NAMALWA (cell line): ENCODE data around the gene IGLL5.
A peak's percentile ranks its signal among the peaks of the same experiment; 100 is the strongest.

Source experiments
- DNase-seq: peaks from one replicate; pipeline ENCODE4 v3.0.0-alpha.2; 2015; ENCODE audit warnings: low spot score

The IGLL5 gene

DNA sequence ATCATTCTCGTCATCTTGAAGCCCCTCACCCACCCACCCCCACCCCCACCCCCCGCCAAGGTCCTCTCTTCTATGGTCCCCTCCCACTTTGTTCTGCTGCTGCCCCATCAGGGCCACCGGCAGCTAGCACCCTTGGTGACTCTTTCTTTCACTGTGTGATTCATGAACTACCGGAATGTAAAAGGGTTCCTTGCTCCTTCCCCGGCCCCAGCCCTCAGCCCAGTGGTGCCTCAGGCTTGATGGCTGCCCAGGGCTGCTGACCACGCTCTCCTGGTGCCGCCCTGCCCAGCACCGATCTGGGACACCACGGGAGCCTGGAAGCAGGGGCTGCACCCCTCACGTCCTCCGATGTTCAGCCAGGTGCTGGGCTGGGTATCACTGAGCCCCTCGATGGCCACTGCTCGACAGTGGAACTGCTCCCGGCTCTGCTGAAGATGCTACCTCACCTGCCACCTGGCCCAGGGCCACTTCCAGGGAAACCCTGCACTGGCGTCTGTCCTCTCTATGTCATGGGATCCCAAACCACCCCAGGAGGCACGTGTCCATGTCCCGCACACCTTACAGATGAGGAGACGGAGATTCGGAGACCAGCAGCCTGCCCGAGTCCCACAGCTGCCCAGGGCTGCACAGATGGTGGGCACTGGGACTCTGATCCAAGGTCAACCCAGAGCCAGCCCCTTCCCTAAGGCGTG is 39.7 kb downstream of the IGLL5 start:
- no peak for DNase-seq

DNA sequence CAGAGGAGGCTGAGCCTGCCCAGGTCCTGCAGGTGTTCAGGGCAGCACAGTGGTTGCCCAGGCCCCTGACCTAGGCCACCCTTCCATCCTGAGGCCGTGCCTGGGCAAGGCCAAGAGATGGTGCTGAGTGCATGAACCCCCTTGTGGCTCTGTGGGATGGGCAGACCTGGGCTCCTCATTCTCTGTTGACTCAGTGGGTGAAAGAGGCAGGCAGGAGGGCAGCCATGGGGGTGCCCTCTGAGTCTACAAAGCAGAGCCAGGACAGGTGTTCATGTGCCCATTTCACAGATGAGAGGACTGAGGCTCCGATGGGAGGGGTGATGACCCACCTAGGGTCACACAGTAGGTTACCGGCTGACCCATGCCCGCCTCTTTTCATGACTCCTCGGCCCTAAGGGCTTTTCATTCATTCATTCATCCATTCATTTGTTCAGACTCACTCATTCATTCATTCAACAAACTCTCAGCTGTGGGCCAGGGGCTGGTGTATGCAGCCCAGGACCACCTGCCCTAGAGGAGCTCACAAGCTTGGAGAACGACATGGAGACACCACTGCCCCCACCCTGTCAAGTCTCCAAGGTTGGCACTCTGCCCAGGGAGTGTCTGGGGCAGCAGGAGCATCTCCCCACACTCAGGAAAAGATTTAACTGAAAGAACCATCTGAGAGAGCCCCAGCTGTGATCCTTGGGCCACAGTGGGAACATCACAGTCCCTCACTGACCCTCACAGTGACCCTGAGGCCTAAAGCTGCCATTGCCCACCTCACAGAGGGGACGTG is 40.5 kb downstream of the IGLL5 start:
- no peak for DNase-seq

DNA sequence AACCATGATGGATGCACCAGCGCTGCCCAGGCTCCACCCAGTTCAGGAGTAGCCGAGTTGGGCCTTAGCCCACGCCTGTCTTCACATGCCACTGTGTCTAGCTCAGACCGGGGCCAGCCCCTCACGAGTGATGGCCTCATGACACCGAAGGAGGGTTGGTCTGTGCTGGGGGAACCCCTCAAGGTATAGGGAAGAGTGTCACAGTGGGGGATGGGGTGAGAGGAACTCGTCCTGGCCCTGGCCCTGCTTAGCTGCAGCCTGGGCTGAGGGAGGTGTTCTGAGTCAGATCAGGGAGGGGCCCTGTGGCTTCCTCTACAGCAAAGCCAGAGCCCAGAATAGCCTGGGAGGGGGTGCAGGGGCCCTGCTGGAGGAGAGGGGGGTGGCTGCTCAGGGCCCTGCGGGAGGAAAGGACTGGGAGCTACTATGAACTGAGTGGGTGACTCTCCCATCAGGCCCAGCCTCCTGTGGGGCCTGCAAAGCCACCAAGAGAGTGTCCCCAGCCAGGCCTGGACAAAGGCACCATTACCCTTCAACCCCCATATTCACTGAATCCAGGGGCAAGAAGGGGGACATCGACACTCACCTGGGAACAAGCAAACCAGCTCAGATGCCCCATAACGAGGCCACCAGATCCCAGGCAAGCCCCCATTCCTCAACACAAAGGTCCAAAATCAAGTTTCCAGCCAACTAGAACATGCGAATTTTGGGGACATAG is 41.2 kb downstream of the IGLL5 start:
- peak; percentile 90 for DNase-seq

DNA sequence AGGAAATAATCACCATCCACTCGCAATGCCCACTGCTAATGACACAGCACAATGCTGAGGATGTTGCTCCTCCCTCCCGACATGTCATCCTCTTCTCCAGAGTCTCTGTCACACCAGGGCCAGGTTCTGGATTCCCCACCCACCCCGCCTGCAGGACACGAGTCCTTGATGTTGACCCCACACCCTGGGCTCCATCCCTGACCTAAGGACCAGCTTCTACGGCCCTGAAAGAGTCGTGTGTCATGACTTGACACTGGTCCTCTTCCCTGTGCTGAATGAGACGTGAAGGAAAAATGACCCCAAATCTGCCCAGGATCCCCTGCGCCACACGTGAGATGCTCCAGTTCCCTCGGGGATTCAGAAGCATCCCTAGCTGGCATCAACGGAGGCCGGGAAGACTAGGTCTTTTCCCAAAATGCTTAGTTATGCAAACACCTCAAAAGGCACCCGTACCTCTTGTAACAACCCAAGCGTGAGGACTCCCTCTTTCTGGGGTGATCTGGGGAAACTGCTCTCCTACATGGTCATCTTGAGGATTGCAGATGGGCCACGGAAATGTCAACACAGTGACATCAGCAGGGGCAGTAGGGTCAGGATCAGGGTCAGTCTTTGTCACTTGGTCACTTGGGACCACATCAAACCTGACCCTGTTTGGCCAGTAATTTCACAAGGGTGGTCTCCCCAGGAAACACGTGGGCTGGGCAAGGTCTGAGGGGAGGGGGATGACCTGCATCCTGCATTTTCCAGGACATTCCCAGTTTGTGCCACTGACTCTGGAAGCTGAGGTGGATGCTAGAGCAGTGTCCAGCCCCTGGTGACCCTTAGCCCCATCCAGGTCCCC is 42.0 kb downstream of the IGLL5 start:
- peak; percentile 58 for DNase-seq

DNA sequence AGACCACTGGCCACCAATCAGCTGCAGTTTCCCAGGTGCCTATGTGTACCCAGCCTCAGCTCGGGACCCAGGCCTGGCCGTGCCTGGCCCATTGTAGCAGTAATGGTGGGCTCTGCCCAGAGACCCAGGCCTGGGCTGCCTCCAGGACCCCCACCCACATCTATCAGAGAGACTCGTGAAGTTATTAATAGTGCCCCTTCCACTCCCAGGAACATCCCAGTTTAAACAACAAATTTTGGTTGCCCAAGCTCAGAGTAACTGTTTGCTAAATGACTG is 42.5 kb downstream of the IGLL5 start:
- DNase-seq = no peak

DNA sequence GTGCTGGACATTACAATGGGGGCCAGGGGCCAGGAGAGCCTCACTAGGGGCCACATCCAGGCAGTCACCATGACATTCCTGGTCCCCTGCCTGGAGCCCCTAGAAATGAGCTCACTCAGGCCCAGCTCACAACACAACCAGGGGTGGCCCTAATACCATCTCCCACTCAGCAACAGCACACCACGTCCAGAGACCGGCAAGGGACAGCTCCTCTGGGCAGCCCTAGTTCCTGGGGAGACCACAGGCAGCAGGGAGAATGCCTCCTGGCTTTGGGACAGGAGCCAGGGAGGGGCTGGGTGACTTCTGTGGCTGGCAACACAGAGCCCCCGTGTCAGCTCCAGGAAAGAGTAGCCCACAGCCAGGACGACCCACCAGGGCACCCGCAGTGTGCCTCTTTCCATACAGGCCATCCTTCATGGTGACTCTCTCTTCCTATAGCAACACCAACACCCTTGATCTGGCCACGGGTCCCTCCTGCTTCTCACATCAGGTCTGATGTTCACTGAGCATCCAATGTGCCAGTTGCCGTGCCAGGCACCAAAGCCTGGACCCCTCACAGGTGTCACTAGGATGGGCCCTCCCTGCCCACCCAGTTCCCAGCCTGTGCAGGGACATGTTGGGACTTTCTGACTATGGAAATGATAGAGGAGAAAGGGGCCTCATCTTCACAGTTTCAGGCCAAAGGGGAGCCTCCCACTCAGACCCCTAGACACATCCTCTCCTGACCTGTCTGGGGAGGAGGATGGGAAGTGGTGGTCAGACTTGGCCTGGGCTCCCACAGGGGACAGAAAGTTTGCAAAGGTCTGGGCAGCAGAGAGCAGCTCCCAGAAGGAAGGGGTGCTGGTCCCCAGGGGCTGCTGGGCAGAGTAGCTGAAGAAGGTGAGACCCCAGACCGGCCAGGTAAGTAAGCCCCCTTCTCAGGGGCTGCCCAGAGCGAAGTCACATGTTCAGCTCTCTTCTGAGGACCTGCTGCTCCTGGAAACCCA is 43.2 kb downstream of the IGLL5 start:
- peak; percentile 49 for DNase-seq

DNA sequence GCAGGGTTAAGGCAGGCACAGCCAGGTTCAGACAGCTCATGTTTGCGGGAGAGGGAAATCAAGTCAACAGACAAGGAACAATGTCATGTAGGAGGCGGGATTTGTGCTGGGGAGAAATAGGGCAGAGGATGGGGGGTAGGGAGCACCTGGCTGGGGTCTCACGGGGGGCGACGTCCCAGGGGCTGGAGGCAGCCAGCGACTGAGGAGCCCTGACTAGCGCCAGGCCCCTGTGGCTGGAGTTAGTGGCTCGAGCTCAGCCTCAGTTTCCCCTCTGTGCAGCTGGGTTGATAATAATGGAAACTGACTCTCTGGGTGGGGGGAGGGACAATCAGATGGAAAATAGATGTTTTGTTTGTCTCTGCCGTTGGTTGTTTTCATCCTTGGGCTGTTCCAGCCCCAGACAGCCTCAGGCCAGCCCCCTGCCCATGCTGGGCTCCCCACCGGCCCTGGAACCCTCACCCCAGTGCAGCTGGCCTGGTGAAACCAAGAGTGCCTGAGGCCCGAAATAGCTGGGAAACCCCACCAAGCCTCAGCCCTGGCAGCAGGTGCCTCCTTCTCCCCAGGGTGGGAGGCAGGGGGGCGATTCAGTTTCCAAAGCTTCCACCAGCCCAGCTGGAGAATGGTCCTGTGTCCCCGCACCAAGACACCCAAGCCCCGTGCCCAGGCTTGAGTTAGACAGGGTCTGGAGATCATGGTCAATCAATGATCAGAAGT is 44.1 kb downstream of the IGLL5 start:
- DNase-seq = peak; percentile 91

DNA sequence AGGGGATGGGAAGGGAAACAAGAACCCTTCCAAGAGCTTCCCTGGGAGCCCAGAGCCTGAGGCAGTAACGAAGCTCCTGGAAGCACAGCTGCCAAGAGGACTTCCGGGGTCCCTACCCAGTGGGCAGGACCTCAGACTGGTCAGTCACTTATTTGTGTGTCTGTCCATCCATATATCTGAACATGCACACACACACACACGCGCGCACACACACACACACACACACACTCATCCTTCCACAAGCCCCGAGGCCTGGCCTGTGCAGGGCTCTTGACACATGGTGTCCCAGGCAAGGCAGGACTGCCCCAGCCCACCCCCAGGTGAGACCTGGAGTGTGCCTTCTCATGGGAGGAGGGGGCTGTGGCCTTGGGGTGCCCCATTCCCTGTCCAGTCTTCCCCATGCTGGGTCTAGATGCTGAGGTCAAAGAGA is 44.9 kb downstream of the IGLL5 start:
- DNase-seq = peak; percentile 57

DNA sequence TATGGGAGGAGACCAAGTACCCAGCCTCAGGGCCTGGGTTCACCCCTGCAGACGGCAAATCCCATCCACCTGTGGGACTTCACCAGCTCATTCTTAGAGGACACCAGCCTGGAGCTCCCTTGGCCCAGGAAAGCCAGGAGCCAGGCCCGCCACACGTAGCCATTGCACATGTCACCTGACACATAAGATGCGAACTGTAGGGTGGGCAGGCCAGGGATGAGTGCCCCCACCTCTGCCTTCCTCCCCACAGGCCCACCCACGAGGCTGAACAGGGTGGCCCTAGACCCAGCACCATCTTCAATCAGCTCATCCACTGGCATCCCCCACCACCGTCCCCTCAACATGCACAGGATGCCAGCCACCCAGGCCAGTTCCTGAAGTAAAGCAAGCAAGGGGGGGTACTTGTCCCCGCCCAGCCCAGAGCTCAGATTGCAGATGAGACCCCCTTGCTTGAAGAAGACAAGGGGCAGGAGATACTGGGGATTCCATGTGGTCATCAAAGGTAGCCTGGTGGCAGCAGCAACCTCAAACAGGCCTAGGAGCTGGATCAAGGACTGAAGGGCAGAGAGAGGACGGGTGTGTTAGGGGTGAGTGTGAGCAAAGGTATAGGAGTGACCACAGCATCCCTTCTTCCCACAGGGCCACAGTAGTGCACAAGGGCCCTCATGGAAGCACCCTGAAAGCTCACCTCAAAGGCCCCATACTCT is 45.6 kb downstream of the IGLL5 start:
- DNase-seq = peak; percentile 42

DNA sequence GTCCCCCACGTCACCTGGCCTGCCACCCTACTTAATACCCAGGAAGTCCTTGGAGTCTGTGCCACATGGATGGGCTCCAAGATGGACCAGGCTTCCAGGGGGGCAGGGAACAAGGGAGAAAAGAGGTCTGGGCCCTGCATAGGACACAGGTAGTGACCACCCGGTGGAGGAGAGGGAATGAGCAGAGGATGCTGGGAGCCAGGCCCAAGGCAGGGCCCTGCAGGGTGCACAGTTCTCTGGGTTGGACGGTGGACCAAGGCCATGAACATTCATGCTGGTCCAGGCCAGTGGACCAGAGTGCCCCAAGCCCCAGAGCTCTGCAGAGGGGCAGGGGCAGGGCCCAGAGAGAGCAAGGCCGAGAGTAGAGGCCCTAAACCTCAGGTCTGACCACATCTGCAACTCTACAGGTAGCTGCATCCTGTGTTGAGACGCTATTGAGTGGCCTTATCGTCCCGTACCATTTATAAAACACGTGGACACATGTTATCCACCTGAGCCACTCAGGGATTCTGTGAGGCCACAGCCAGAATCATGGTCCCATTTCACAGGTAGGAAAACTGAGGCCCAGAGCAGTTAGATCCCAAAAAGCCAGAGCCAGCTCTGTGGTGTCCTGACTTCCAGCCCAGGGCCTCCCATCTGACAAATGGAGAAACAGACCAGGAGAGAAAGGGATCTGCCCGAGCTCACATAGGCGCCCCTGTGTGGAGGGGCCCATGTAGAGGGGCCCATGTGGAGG is 46.4 kb downstream of the IGLL5 start:
- peak; percentile 50 for DNase-seq

DNA sequence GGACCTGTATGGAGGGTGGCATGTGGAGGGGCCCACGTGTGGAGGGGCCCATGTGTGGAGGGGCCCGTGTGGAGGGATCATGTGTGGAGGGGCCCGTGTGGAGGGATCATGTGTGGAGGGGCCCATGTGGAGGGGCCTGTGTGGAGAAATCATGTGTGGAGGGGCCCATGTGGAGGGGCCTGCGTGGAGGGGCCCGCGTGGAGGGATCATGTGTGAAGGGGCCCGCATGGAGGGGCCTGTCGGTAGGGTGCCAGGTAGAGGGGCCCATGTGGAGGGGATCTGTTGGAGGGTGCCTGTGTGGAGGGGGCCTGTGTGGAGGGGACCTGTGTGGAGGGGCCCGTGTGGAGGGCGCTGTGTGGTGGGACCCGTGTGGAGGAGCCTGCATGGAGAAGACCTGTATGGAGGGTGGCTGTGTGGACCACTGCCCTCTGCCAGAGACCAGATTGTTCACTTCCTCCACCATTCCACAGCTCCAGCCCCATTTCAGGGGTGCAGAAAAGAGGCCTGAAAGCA is 47.0 kb downstream of the IGLL5 start:
- peak; percentile 66 for DNase-seq

DNA sequence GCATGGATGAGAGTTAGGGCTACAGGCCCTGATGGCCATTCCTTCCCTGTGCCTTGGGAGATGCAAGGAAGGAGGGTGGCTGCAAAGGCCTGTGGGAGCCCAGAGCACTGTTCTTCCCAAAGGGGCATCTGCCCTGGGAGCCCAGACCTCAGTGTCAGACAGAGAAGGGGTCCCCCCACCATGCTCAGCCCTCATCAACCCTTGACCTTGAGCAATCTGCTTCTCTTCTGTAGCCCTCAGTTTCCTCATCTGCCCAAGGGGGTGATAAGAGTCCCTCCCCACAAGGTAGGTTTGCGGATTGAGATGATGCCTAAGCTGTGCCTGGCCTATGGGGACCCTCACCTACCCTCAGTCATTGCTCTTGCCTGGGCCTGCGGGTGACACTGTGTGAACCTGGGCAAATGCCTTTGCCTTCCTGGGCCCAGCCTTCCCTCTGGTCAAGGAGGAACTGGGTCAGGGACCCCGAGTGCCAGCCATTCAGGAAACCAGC is 47.5 kb downstream of the IGLL5 start:
- DNase-seq = no peak

DNA sequence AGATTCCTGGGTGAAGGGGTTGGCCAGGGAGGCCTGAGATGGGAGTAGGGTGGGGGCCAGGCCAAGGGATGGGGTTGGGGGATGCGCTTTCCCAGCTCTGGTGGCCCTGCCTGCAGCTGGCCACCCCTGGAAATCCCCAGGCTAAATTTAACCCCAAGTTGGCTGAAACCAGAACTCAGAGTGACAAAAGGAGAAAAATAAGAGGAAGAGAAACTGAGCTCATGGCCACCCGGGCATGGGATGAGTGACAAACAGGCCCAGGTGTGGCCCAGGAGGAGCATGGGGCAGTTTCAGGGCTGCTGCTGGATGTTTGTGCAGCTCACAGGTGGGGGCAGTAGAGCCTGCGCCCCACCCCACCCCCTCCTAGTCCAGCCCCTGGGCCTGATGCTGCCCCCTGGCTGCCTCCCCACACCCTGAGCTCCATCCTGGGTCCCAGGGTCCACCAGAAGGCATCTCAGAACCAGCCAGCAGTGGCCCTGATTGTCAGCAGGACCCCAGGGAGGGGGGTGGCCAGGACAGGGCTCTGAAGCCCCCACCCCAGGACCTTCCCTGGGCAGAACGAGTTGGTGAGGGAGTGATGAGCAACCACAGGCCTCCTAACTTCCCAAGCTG is 48.0 kb downstream of the IGLL5 start:
- DNase-seq = peak; percentile 100

DNA sequence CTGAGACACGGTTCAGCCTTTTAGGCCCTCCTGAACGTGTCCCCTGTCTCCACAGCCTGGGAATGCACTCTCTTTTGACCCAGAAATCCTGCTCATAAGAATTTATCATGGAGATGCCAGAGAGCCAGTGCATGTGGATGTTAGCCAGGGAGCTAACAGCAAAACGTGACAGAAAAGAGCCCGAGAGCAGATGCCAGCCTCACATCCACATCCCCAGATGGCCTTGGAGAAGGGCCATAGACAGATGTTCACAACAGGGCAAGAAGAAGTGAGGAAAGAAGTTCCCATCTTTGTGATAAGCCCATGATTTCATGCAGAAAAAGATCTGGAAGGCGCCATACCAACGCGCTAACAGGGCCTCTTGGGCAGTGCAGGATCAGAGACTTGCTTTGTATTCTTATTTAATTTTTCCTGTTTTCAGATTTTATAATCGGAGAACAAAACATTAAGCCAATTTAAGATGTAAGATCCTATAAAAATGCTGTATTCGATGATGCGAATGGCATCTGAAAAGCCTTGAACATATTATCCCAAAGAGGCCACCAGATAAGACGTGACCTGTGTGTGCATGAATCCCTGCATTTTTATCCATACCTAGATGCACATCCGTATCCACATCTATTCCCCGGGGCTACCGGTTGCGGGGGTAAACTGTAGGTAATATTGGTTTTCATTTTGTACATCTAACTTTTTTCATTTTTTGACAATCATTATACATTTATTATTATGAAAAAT is 48.7 kb downstream of the IGLL5 start:
- DNase-seq = peak; percentile 71

DNA sequence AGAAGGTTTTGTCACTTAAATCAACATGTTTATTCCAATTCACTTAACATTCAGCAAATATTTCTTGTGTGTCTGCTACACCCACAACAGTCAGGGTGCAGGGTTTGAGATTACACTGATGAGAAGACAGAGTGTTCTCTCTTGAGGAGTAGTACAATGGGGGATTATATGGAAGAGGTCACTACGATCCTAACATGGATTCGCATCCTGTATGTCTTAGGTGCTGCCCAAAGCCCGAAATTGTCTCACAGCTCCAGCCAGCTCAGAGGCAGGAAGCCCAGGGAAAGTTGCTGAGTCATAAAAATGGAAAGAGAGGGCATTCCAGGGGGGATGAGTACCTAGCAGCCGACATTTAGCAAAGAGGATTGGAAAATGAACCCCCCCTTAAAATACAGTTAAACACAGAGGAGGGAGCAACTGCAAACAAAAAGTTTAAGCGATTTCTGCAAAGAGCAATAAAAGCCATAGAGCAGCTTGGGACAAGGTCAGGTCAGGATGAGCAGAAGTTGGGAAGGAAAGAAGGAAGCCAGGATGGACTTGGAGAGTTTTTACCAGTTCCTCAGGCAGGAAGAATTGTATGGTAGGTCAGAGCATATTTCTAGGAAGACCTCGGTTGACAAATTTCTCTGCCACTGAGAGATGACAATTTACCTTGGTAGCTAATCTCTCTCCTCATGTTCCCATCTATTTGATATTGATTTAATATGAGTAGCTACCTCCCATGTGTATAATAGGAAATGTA is 49.5 kb downstream of the IGLL5 start:
- DNase-seq = peak; percentile 41

DNA sequence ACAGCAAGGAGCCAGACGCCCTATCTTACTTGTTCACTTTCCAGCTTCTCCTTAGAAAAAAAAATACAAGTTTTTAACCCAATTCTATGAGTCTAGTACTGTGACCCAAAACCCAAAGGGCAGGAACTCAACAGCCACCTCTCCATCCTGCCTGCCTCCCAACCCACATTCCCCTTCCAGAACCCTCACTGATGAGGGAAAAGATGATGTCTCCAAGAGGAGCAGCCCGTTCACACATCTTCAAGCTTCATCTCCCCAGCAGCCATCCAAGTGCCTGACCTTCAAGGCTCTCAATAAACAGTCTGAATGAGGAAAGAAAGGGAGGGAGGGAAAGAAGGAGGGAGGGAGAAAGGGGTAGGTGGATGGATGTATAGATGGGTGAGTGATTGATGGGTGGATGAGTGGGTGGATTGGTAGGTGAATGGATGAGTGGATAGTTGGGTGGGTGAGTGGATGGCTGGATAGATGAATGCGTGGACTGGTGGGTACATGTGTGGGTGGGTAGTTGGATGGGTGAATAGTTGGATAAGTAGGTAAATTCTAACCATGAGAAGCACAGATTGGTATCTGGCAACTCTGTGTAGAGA is 50.4 kb downstream of the IGLL5 start:
- DNase-seq = peak; percentile 27
